ENCODE results near the gene EHD4.
A peak's percentile ranks its signal among the peaks of the same experiment; 100 is the strongest.

The EHD4 gene

GRCh38 chr15:41849861-41850260 lies 122.5 kb downstream of the EHD4 start:
- TF ChIP-seq JUND (IDR thresholded peaks at IDR 0.05; ENCODE audit: low read depth) = no peak
- in situ Hi-C loops (cut with HindIII; ENCODE audit: low pct_unique_long_range_greater_than_20kb, low sequenced_read_pairs) = no loop called here
- peak; percentile 81 to 85 for DNase-seq (ENCODE audit: low read depth in 1 of 2, low spot score in 1 of 2)

- no peak for DNase-seq (ENCODE audit: low read depth in 1 of 2, low spot score in 1 of 2)
- in situ Hi-C loops (cut with HindIII; ENCODE audit: low pct_unique_long_range_greater_than_20kb, low sequenced_read_pairs) = no loop called here
- no peak for TF ChIP-seq JUND (IDR thresholded peaks at IDR 0.05; ENCODE audit: low read depth)
Observed at GRCh38 chr15:41849204-41849603, 123.2 kb downstream of the EHD4 start.

- TF ChIP-seq JUND (IDR thresholded peaks at IDR 0.05; ENCODE audit: low read depth) = no peak
- in situ Hi-C loops (cut with HindIII; ENCODE audit: low pct_unique_long_range_greater_than_20kb, low sequenced_read_pairs) = no loop called here
- no peak for DNase-seq (ENCODE audit: low read depth in 1 of 2, low spot score in 1 of 2)
Observed at GRCh38 chr15:41848631-41849030, 123.7 kb downstream of the EHD4 start.

GRCh38 chr15:41847981-41848380 lies 124.4 kb downstream of the EHD4 start:
- TF ChIP-seq JUND (IDR thresholded peaks at IDR 0.05; ENCODE audit: low read depth) = no peak
- in situ Hi-C loops (cut with HindIII; ENCODE audit: low pct_unique_long_range_greater_than_20kb, low sequenced_read_pairs) = no loop called here
- DNase-seq (ENCODE audit: low read depth in 1 of 2, low spot score in 1 of 2) = no peak

- in situ Hi-C loops (cut with HindIII; ENCODE audit: low pct_unique_long_range_greater_than_20kb, low sequenced_read_pairs) = no loop called here
- no peak for DNase-seq (ENCODE audit: low read depth in 1 of 2, low spot score in 1 of 2)
- no peak for TF ChIP-seq JUND (IDR thresholded peaks at IDR 0.05; ENCODE audit: low read depth)
Observed at GRCh38 chr15:41847206-41847605, 125.2 kb downstream of the EHD4 start.

All from T47D (cell line).